TTC549 (cell line): ENCODE results near the gene APOA1.

Experiments
- FAIRE-seq: peaks from 2 replicates; lab custom pipeline; 2012; peaks lifted over from hg19 to GRCh38; lab: Jason Lieb, UNC

The APOA1 gene

DNA sequence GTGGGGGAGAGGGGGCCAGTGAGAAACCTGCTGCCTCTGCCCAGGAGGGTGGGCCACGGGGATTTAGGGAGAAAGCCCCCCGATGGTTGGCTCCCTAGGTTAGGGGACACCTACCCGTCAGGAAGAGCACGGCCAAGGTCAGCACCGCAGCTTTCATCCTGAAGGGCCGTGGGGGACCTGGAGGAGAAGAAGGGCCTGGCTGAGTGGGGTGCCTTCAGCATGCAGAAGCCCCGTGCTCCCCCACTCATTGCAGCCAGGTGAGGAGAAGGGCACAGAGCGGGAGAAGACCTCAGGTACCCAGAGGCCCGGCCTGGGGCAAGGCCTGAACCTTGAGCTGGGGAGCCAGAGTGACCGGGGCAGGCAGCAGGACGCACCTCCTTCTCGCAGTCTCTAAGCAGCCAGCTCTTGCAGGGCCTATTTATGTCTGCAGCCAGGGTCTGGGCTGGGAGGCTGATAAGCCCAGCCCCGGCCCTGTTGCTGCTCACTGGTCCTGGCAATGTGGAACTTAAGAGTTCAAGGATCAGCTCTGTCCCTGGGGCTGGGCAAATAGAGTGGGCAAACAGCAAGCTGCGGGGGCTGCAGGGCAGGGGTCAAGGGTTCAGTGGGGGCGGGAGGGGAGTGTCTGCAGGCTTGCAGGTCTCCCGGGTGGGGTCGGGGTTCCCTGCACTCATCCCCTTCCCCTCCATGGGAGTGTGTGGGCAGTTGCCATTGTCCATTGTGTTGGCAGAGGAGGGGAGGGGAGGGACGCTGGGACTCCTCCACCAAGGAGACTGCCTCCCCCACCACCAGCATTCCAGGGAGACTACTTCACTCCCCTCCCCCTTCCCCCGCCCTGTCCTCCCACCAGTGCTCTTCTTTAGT, at the start of gene APOA1:
Gene APOA1, minus strand, starts transcription at position 392 of the 861 bp plus-strand sequence. Its CDS starts 235 bp downstream, at position 157.
- no peak for FAIRE-seq

- FAIRE-seq: no peak
Measured at GRCh38 chr11:116885951-116886655, 48.7 kb upstream of the APOA1 start.

GRCh38 chr11:116882386-116882785, 45.0 kb upstream of the APOA1 start:
- FAIRE-seq: no peak

DNA sequence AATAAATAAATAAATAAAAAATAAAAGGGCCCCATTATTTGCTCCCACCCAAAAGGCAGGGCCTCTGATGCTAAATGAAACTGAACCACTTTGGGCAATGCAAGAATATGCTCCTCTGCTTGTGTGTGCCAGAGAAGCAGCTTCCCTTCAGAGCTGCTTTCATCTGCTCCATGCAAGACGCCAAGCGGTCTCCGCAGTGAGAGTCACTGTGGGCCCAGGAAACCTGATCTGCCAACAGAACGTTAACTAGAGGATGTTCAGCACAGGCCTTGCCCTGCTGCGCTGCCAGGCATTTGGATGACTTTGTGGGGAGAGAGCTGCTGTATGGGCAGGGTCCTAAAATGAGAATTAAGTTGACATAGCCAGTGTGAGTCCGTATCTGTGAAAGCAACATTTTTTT, 43.7 kb upstream of the APOA1 start:
- FAIRE-seq: no peak

DNA sequence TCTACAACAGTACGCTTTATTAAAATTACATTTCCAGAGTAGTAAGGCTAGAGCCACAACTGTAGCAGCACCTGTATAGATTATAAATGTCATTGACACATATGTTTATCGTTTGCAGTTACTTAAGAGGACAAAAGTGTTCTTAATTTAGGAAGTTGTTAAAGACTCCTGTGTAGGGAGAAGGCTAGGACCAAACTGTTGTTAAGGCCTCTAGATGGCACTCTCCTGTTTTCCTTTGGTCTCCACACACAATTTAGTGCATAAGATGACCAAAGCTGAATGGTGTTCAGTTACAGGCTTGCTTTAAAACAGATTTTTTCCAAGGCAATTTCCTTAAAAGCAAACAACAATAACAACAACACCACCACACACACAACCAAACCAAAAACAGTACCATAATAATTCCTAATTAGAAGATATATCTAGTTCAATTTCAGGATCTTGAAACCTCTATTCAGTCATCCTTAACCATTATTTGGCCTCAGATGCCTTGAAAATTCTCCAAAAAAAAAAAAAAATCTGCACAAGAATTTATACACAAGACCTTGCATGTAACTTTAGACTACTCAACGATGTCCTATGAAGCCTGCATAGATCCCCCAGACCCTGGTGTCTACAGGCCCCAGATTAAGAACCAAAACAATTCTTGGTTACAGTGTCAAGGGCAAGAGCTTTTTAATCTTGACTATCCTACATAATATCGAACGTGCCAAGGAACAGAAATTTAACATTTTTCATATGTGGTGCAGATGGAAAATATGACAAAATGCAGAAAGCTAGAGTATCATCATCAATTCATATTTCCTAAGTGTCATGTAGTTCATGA, 42.6 kb upstream of the APOA1 start:
- FAIRE-seq: peak; percentile 90

DNA sequence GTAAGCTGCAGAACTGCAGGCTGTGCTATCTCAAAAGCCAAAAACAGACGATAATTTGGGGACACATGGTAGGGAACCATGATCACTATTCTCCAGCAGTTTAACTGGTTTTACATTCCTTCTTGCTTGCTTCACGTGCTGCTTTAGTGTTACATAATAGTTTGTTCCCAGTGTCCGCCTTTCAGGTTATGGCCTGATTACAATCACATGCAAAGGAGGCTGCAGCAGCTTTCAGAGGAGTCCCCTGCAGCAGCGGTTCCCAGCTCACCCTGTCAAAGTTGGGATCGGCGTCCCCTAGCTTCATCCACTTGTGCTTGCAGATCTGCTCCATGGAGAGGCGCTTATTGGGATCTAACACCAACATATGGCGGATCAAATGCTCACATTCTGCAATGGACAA, 39.2 kb upstream of the APOA1 start:
- FAIRE-seq: no peak

- no peak for FAIRE-seq
Measured at GRCh38 chr11:116875194-116875593, 37.8 kb upstream of the APOA1 start.

DNA sequence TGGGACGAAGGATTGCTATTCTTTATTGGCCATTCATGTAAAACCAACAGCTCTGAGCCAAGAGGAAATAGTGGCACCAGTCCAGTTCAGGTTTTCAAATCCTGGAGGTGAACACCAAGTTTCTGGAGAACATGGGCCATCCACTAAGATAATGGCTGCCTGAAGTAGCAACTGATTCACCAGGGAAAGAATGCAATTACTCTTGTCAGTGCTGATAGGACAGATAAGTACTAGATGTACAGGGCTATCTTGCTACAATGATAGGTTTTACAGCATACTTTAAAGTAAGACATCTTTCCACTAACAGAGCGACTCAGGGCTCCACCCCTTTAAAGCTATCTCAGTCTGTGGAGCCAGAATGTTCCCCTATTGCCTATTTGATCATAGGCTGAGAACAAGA, 36.8 kb upstream of the APOA1 start:
- no peak for FAIRE-seq

GRCh38 chr11:116873381-116873780, 36.0 kb upstream of the APOA1 start:
- no peak for FAIRE-seq

GRCh38 chr11:116871248-116871647, 33.8 kb upstream of the APOA1 start:
- no peak for FAIRE-seq

DNA sequence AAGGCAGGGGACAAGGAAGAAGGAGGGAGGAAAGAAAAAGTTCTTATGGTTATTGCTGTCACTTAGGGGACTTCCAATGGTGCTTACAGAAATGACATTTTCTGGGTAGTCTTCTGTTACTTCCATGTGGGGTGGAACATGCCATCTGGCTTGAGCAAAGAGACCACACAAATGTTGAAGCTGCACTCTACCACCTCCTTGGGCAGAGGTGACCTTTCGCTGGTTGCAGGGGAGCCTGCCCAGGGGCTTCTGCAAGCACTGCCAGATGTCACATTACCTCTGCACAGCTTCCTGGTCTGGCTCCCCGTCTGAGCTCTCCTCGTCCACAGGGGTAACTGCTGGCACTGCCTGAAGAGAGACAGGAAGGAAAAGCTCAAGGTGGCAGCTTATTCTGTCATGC, 32.6 kb upstream of the APOA1 start:
- FAIRE-seq: no peak

- FAIRE-seq: no peak
Measured at GRCh38 chr11:116869610-116870009, 32.2 kb upstream of the APOA1 start.

- FAIRE-seq: no peak
Measured at GRCh38 chr11:116868066-116868465, 30.6 kb upstream of the APOA1 start.

GRCh38 chr11:116867619-116868018, 30.2 kb upstream of the APOA1 start:
- FAIRE-seq: no peak

DNA sequence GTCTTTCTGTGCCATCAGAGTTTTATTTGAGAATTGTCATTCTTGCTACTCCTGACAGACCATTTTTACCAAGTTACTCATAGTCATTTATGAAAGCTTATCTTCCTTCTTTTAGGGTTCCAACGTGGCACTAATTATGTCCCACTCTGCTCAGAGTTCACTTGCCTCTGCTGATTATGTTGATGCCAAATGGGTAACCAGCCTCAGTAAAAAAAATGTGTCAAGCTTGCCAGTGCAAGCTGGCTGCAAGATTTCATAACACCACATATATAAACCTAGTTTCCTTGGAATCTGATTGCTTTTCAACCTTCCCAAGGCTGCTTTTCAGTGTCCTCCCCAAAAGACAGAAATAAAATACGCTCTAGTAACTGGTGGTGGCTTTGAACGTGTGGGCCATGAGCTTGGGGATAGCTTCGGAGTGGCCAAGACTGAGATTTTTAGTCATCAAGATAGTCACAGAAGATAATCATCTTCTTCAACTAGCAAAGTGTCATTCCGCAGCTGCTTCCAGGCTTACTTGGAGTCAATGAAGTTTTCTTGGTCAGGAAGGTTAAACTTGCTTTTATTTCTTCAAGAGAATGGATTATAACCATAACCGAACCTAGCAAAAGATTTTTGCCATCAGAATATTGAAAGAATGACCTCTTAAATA, 29.5 kb upstream of the APOA1 start:
- no peak for FAIRE-seq

- no peak for FAIRE-seq
Measured at GRCh38 chr11:116865696-116866095, 28.3 kb upstream of the APOA1 start.

GRCh38 chr11:116864531-116864930, 27.1 kb upstream of the APOA1 start:
- FAIRE-seq: no peak

DNA sequence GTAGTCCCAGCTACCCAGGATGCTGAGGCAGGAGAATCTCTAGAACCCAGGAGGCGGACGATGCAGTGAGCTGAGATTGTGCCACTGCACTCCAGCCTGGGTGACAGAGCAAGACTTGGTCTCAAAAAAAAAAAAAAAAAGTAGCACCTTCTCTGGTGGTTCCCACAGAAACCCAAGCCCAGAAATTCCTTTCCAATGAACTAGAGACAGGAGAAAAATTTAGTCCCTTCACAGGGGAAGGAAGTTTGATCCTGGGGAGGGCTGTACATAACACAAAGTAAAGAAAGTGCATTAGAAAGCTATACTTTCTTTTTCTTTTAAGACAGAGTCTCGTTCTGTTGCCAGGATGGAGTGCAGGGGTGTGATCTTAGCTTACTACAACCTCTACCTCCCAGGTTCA, 25.5 kb upstream of the APOA1 start:
- FAIRE-seq: no peak

GRCh38 chr11:116862185-116862584, 24.8 kb upstream of the APOA1 start:
- FAIRE-seq: no peak

DNA sequence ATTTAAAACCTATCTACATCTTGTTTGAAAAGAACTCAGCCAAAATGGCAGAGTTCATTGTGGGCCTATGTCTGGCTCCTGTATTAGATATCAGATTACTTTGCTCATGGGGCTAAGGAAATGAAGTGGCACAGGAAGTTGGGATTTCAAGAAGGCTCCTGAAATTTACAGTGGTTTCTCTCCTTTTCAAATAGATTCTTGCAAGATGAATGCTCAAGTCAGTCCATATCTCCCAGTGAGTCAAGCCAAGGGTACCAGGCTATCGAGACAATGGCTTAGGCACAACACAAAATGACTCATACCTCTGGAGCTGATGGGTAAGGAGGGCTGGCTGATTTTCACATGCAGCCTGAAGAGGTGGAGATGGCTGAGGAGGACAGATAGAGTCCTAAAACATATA, 24.1 kb upstream of the APOA1 start:
- FAIRE-seq: no peak

DNA sequence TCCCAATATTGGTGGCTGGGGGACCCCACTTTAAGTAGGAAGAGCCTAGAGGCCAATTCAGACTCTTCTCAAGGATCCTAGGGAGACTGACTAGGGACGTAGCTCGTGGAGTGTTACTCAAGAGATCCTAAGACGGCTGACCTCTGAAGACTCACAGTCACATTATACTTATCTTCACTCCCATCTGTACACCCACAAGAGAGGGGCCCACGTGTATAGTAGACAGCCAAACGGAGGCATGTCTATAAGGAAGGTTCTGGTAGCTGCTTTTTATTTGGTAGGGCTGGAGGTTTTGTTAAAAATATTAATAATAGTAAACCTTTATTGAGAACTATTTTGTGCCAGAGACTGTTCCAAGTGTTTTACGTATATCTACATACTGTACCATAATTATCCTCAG, 22.9 kb upstream of the APOA1 start:
- FAIRE-seq: no peak

DNA sequence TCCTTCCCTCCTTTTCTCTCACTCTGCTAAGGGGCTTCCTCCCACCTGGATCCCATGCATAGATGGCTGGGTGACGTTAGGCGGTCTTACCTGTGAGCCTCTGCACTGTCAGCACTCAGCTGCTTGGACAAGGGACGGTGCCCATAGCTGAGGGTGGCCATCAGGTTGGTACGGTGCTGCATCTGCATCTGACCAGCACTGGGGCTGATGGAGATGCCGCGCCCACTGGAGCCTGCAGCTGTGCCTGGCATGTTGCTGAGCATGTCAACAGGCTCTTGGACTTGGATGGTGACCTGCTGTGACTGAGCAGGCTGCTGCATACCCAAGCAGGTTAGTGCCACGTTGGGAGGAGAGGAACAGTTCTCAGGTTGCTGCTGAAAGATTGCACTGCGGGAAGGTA, 21.8 kb upstream of the APOA1 start:
- no peak for FAIRE-seq
